ENCODE data around the gene GNG3.
"Not testable (repeated sequence)": the region's sequence is repeated elsewhere in the genome, so short reads cannot be mapped to it uniquely, and the experiment has no call there.

GNG3 gene

DNA sequence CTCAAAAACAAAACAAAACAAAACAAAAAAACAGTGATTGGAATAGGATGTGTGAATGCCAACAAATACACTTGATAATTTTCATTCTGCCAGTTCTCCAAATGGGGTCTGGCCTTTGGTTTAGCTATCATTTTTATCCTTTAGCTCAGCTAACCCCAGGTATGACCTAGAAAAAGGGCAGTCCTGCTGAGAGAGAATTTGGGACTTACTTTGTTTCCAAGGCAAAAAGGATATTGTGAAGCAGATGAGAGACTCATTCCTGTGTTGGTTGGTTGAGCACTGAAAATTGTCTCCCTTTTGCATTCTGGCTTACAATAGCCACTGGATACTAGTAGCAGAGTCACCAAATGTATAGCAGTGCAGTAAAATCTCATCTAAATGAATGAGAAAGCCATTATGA, 29.7 kb downstream of the GNG3 start:
- H3K4me3 ChIP-seq (ENCODE audit: low read depth, low read length), result no peak overlapping the region
- H3K36me3 ChIP-seq (replicated peaks), result peaks cover 55% of the 10 kb centered on the region
- no peaks in the 10 kb centered on the region for H3K27me3 ChIP-seq (replicated peaks)
- in situ Hi-C loops (cut with HindIII; ENCODE audit: low pct_ligation_motif_present, low sequenced_read_pairs), result no loop called here
- no peak for DNase-seq
- H3K27ac ChIP-seq, result no peak overlapping the region
- TF ChIP-seq, protein P1, sequence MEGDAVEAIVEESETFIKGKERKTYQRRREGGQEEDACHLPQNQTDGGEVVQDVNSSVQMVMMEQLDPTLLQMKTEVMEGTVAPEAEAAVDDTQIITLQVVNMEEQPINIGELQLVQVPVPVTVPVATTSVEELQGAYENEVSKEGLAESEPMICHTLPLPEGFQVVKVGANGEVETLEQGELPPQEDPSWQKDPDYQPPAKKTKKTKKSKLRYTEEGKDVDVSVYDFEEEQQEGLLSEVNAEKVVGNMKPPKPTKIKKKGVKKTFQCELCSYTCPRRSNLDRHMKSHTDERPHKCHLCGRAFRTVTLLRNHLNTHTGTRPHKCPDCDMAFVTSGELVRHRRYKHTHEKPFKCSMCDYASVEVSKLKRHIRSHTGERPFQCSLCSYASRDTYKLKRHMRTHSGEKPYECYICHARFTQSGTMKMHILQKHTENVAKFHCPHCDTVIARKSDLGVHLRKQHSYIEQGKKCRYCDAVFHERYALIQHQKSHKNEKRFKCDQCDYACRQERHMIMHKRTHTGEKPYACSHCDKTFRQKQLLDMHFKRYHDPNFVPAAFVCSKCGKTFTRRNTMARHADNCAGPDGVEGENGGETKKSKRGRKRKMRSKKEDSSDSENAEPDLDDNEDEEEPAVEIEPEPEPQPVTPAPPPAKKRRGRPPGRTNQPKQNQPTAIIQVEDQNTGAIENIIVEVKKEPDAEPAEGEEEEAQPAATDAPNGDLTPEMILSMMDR (IDR thresholded peaks at IDR 0.05; ENCODE audit: low read depth, low read length, missing control alignments), result no peak

DNA sequence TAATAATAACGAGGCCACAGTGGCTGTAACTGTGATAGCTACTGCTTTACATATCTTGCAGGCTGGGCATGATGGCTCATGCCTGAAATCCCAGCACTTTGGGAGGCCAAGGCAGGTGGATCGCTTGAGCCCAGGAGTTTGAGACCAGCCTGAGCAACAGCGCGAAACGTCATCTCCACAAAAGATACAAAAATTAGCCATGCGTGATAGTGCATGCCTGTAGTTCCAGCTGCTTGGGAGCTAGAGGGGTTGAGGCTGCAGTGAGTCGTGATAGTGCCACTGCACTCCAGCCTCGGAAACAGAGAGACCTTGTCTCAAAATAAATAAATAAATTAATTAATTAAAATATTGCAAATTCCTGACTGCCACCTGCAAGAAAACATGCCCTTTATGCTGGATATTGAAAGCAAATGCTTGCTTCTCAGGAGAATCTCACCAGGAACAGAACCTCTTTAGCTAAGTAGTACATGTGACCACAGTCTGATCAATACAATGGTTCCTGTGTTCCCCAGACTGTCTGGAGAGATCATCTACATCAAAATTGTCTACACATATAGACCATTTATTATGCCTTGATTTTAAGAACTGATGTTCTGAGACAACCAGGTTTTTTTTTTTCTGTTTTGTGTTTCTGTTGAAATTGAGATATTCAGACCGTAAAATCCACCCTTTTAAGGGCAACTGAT, 40.1 kb downstream of the GNG3 start:
- TF ChIP-seq, protein P1 (IDR thresholded peaks at IDR 0.05; ENCODE audit: low read depth, low read length, missing control alignments), result no peak
- in situ Hi-C loops (cut with HindIII; ENCODE audit: low pct_ligation_motif_present, low sequenced_read_pairs), result no loop called here
- no peaks in the 10 kb centered on the region for H3K36me3 ChIP-seq (replicated peaks)
- no peak overlapping the region for H3K27ac ChIP-seq
- no peaks in the 10 kb centered on the region for H3K27me3 ChIP-seq (replicated peaks)
- H3K4me3 ChIP-seq (ENCODE audit: low read depth, low read length), result no peak overlapping the region
- DNase-seq, result no peak

DNA sequence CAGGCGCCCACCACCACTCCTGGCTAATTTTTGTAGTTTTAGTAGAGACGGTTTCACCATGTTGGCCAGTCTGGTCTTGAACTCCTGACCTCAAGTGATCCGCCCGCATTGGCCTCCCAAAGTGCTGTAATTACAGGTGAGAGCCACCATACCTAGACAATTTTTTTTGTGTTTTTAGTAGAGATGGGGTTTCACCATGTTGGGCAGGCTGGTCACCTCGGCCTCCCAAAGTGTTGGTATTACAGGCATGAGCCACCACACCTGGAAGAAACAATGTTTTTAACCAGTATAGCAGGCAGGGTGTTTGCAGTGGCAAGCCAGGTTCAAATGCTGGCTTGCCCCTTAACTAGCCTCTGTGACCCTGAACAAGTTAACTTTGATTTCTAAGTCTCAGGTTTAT, 42.5 kb downstream of the GNG3 start:
- in situ Hi-C loops (cut with HindIII; ENCODE audit: low pct_ligation_motif_present, low sequenced_read_pairs); H3K4me3 ChIP-seq (ENCODE audit: low read depth, low read length); DNase-seq; H3K27ac ChIP-seq; H3K36me3 ChIP-seq (replicated peaks); H3K27me3 ChIP-seq (replicated peaks): not testable (repeated sequence)

DNA sequence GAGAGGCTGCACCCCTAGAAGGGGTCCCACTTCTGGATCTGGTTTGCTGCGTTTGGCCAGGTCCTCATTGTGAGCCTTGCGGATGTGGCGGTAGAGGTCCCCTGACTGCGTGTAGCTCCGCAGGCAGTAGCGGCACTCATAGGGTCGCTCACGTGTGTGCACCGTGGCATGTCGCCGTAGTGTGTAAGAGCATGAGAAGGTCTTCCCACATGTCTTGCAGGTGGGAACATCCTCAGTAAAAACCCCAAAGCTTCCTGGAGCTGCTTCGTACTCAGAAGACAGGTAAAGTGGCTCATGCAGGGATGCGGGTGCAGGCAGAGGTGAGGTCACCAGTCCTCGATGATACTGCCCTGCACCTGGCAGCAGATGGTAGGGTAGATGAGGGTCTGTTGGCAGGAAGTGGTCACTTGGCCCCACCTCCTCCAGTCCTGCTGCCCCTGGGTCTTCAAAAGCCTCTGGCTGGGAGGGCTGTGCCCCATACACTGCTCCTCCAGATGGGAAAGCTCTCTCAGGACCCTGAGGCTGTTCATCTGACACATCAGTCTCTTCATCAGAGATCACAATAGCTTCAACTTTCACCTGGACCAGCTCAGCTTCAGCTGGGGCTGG, 44.8 kb downstream of the GNG3 start:
- TF ChIP-seq, protein P1 (IDR thresholded peaks at IDR 0.05; ENCODE audit: low read depth, low read length, missing control alignments), result no peak
- DNase-seq, result no peak
- in situ Hi-C loops (cut with HindIII; ENCODE audit: low pct_ligation_motif_present, low sequenced_read_pairs), result no loop called here
- H3K27ac ChIP-seq, result no peak overlapping the region
- H3K36me3 ChIP-seq (replicated peaks), result peaks cover 3% of the 10 kb centered on the region
- H3K4me3 ChIP-seq (ENCODE audit: low read depth, low read length), result no peak overlapping the region
- no peaks in the 10 kb centered on the region for H3K27me3 ChIP-seq (replicated peaks)

DNA sequence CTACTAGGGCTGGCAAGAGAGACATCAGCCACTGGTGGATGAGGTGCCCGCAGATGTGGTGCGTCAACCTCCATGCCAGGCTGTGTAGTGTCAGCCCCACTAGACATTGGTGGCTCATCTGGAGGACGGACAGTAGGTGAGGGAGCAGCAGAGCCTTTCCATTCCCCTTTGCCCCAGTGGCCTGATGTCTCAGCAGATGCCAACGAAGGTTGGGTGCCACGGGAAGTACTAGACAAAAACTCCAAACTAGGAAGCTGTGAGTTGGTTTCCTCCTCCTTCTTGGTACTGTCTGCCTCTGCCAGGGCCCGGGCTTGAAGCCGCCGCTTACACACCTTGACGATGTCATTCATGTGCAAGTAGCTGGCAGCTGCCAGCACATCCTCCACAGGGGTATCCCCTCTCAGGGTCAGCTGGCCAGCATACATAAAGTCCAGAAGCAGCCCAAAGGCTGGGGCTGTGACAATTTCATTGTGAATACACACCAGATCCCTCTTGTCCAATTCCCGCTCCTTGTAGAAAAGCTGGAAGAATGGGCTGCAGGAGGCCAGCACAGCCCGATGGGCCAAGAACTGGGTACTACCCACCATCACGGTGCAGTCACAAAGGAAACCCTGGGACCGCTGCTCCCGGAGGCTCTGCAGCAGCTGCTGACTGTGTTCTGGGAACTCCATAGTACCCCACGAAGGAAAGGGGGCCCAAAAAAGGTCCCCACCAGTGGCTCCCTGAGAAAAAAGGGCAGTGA, 45.7 kb downstream of the GNG3 start:
- TF ChIP-seq, protein P1 (IDR thresholded peaks at IDR 0.05; ENCODE audit: low read depth, low read length, missing control alignments), result no peak
- no peak for DNase-seq
- Histone ChIP-seq H3K27ac (peak overlapping the region; percentile 94), H3K27me3 (replicated peaks) (no peaks in the 10 kb centered on the region), H3K4me3 (ENCODE audit: low read depth, low read length) (peak overlapping the region; percentile 94), H3K36me3 (replicated peaks) (peaks cover 3% of the 10 kb centered on the region)
- in situ Hi-C loops (cut with HindIII; ENCODE audit: low pct_ligation_motif_present, low sequenced_read_pairs), result no loop called here

Data from brain microvascular endothelial cell (primary cell).